GM18505 (cell line): Measurements from ENCODE around the gene CERS5.
A peak's percentile ranks its signal among the peaks of the same experiment; 100 is the strongest.
"Not testable (repeated sequence)": the region's sequence is repeated elsewhere in the genome, so short reads cannot be mapped to it uniquely, and the experiment has no call there.

Experiments used
- ATAC-seq: cut with Tn5 transposase; IDR thresholded peaks from one replicate; pipeline ENCODE4 v1.9.1; 2021; ENCODE audit not compliant: unreplicated experiment
- POLR2A ChIP-seq: IDR thresholded peaks from 4 replicates; pipeline ENCODE4 v1.6.1; 2011; ENCODE audit warnings: borderline replicate concordance; ENCODE audit not compliant: insufficient read depth, insufficient read length; ENCODE audit errors: extremely low read depth

CERS5 gene

GRCh38 chr12:50099302-50100008 lies 67.7 kb downstream of the CERS5 start:
- TF ChIP-seq POLR2A = no peak
- ATAC-seq = no peak

DNA sequence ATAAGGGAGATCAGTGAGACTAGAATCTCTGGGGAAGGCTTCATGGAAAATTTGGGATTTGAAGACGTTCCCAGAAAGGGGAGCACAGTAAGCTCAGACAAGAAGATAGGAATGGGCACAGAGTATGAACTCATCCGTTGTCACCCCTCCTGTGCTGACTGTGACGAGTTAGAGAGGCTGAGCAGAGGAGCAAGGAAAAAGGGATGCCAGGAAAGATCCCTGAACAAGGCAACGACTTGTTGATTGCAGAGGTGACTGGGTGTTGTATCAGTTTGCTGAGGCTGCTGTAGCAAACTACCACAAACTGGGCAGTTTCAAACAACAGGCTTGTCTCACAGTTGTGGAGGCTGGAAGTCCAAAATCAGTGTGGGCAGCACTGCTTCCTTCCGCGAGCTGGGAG lies 69.2 kb downstream of the CERS5 start:
- no peak for ATAC-seq

DNA sequence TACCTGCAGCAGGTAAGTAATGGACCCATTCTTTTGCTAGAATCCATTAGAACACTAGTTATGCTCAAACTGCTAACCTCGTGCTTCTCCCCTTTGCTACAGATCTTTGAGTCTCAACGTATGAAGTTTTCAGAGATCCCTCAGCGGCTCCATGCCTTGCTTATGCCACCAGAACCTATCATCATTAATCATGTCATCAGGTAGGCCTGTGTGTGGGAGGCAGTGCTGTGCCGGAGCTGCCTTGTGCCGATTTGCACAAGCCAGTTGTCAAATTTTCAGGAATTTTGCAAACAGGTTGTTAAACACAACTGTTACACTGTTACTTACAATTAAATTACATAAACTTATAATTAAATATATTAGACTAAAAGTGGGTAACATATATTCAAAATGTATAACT lies 76.8 kb downstream of the CERS5 start:
- no peak for TF ChIP-seq POLR2A
- no peak for ATAC-seq

More for the DNA sequence above, 69.2 kb downstream of the CERS5 start:
- no peak for TF ChIP-seq POLR2A

GRCh38 chr12:50089730-50090129 lies 77.4 kb downstream of the CERS5 start:
- ATAC-seq = no peak
- TF ChIP-seq POLR2A = no peak

DNA sequence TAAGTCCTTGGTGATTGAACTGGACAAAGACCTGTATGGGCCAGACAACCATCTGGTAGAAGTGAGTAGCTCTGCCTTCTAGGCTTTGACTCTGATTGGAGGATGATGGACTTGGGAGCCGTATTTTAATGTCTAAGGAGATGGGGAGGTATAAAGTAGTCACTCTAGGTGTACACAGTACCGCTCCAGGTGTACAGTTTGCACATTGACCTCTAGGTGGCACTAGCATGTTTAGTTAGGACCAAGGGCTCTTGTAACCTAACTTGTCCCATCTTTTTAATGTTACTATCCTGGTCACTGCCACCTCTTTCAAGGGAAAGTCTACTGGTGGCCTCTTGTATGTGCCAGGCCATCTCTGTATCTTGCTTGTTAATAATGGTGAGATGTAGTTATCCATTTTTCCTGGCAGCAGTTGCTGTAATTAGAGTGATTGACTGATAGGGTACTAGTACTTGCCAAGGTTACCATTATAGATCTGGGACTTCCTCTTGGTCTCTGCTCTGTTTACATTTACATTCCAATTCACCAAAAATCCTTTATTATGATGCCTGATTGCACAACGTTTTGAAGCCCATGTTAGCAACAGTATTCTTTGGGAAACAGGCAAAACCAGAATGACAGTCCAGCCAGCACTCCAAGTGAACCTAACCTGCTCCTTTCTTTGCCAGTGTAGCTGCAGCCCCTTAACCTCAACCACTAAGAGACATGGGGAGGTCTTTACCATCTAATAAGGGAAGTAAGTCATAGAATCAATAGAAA lies 78.4 kb downstream of the CERS5 start:
- TF ChIP-seq POLR2A = no peak
- no peak for ATAC-seq

DNA sequence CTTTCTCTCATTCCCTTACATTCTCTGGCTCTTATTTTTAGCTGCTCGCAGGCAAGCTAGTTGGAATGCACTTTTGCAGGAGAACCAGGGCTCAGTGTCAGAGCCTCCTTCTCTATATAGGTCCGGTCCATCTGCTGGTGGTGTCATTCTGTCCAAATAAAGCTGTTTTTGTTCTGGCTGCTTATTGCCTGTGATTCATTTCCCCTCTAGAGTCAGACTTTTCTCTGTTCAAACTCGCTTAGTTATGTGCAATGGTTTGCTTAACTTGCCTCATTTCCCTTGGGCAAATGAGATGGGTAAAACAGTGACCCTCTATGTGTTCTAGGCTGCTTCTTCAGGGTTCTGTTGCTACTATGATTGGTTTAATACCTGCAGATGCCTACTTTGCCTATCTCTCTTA lies 79.2 kb downstream of the CERS5 start:
- TF ChIP-seq POLR2A = no peak
- no peak for ATAC-seq

DNA sequence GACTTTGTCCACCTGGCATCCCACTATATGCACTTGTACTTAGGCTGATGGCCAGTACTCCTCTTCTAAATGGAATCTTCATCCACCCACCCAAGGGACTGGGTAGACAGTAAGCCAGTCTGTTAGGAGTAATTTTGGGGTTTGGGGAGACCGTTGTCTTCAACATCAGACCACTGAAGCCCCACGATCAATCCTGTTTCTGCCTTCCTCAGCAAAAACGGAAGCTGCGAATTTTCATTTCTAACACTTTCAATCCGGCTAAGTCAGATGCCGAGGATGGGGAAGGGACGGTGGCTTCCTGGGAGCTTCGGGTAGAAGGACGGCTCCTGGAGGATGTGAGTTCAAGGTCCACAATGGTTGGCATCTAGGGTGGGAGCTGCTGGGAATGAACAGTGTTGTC lies 80.0 kb downstream of the CERS5 start:
- no peak for TF ChIP-seq POLR2A
- ATAC-seq = no peak

GRCh38 chr12:50086148-50086547 lies 81.0 kb downstream of the CERS5 start:
- TF ChIP-seq POLR2A = no peak
- ATAC-seq = no peak

- ATAC-seq = no peak
These were observed 81.5 kb downstream of the CERS5 start for GRCh38 chr12:50085615-50086072.

GRCh38 chr12:50084775-50085614 lies 82.2 kb downstream of the CERS5 start, which contains the start of gene SMARCD1:
Gene SMARCD1, plus strand, starts transcription at chr12:50085342. Its CDS starts 28 bp downstream, at chr12:50085370.
- TF ChIP-seq POLR2A = peak; percentile 60
- ATAC-seq = peak; percentile 83

More at GRCh38 chr12:50085615-50086072, 81.5 kb downstream of the CERS5 start:
- no peak for TF ChIP-seq POLR2A

- ATAC-seq = not testable (repeated sequence)
These were observed 82.8 kb downstream of the CERS5 start for GRCh38 chr12:50084409-50084774.

- no peak for ATAC-seq
- TF ChIP-seq POLR2A = no peak
These were observed 83.9 kb downstream of the CERS5 start for GRCh38 chr12:50083301-50083700.

GRCh38 chr12:50082644-50083043 lies 84.5 kb downstream of the CERS5 start:
- ATAC-seq = no peak
- TF ChIP-seq POLR2A = no peak
